GM19372 (cell line): ENCODE measurements around the gene KISS1.

Source experiments
- ATAC-seq: cut with Tn5 transposase; IDR thresholded peaks from one replicate; pipeline ENCODE4 v1.9.1; 2021; ENCODE audit warnings: mild to moderate bottlenecking, low read depth, moderate library complexity; ENCODE audit not compliant: unreplicated experiment

The KISS1 gene

DNA sequence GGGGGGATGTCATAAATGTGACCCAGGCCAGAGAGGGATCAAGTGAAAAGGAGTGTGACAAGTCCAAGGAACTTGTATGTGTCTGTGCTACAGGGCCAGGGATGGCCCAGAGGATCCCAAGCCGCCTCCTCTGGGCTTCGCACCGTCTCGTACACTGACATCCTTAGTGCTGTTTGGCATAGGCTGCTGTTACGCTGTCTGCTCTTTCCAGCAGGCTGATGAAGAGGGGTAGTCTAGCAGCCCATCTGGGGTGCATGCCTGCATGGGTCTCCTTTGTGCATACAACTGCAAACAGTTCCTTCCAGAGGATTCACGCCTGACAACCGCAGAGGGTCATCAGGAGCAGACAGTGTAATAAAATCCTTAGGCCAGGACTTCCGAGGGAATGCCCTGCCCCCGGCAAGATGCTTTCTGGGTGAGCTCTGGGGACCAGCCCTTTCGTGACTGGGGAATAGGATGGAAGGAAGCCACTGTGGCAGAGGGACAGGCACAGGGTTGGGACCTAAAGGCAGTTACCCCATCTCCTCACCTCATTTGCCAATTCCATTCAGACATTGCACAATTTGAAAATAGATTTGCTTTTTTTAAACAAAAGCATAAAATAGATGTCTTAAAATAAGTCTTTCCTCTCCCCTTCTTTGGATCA, 23.8 kb upstream of the KISS1 start:
- no peak for ATAC-seq

DNA sequence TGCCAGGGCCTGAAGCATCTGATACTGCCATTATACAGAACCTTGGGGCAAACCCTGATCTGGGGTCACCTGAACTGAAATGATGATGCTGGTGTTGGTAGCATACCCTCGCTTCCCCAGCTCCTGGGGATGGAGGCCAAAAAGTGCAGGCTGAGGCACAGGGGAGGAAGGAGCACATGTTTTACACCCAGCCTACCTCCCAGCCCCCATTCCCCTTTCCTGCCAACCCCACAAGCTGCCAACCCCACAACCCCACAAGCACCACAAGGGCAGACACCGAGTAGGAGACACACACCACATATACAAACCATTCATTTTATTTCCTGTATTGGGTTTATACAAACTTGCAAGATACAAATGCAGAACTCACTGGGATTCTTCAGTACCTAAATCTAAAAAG, 22.3 kb upstream of the KISS1 start:
- no peak for ATAC-seq

DNA sequence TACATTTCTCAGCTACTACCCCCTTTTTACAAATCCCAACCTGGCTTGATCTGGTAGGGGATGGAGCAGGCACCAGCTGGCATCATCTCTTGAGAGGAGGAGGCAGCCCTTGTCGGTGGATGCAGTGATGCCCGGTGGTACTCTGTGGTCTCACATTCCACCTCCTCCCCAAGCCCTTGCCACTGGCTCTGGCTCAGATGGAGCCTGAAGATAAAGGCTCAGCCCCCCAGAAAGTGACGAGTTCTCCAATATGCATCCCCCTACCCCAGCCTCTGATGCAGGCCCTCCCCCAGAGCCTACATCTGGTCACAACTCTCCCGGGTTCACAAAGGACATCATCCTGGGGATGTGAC, 21.3 kb upstream of the KISS1 start:
- ATAC-seq: no peak

DNA sequence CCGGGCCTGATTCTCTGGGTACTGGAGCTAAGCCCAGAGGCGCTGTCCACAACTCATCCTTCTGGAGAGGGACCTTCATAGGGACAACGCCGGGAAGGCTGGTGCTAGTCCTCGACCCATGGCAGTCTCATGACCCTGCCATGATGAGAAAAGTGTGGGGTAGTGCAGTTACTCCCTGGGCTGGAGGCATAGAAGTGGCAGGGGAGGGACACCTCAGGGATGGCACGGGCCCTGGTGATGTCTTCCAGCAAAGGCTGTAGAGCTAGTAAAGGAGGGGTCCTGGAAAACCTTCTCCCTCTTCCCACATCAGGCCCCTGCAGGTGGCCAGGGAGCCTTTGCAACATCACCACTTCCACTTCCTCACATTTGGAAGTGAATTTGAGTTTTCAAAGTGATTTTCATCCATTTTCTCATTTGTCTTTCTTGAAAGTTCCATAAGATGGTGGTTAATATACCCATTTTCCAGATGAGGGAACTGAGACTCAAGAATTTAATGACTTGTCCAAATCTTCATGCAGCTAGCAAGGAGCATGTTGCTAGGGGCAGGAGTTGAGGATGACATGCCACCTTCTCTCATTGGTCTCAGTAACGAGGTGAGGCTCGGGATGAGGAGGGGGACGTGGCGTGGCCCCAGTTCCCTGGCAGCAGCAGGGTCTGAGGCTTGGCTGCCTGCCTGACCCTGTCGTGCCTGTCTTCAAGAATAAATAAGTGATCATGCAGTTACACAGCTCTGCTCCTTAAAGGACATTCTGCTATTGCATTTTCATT, 20.8 kb upstream of the KISS1 start:
- no peak for ATAC-seq

DNA sequence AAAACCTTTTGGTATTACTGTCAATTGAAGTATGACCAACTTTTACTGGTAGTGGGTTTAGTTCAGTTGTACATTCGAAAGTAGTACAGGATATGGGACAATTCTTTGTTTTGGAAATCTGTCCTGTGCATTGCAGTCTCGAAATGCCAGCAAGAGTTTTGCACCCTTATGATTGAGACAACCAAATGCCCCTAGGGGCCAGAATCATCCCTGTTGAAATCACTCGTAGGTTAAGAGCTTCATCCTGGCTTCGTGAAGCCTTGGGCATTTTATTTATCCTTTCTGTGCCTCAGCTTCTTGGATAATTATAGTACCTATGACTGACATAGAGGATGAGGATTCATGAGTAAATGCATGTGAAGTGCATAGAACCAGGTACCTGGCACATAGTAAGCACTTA, 19.9 kb upstream of the KISS1 start:
- no peak for ATAC-seq

DNA sequence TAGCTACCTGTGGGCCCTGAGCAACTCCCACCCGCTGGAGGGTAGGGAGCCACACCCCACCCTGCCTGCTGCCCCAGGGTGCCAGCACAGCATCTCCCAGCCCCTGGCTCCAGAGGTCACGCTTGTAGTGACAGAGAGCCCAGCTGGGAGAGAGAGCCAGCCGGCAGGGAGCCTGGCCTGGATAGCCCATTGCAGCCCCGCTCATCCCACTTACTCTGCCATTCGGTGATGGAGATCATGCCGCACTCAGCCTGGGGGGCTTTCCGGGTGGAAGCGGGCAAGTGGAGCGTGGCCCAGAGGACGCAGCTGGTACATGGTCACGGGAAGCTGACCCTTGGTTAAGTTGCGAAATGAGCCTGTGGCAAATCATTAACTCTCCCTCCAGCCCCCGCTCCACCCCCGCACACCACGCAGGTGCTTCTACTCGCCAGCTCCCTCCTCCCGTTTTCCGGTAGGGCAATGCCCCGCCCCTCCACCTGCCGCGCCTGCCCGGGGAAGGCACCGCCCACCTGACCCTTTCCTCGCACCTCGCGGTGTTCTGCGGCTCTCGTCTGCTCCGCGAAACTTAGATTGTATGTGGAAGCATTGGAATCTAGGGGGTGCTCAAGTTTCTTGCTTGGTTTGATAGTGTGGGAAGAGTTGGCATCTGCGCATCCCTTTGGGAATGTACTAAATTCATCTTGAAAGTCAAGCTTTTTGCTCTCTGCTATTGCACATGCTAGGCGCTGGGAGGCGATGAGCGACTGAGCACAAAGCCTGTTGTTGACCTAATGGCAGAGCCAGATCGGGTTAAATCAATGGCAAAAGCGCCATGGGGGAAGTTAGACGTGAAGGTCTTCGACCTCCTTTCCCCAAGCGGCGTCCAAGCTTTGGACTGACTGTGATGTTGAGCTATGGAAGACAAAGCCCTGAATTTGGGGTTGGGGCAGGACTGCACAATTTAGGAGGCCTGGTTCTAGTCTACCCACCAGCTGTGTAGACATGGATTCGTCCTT, 17.7 kb upstream of the KISS1 start, which contains the start of gene GOLT1A:
GOLT1A (minus strand) TSS at position 321 of the 995 bp plus-strand sequence; CDS start at position 239, 82 bp downstream.
- peak; percentile 76 for ATAC-seq

DNA sequence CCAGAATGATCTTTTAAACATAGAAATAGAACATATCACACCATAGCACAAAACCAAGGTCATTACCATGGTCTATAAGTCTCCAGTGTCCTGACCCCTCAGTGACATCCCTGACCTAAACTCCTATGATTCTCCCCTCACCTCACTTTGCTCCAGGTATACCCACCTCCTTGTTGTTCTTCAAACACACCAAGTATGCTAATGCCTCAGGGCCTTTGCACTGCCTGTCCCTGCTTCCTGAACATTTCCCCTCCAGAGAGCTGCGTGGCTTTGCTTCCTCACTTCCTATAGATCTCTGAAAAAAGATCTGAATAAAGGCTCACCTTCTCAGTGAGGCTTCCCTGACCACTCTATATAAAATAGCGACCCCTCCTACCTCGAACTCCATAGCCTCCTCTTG, 16.4 kb upstream of the KISS1 start:
- ATAC-seq: no peak

DNA sequence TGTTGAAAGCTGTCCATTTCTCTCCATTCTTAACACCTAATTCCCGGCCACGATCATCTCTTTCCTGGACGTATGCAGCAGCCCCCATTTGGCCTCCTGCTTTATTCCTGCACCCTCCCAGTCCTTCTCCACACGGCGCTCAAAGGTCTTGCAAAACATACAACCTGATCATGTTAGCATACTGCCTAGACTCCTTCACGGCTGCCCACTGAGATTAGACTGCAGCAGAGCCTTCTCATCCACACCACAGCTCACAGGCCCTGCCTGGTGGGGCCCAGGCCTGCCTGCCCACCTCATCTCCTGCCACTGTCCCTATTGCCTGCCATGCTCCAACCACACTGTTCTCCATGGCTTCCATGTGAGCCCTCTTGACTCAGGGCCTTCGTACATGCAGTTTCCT, 14.8 kb upstream of the KISS1 start:
- no peak for ATAC-seq

DNA sequence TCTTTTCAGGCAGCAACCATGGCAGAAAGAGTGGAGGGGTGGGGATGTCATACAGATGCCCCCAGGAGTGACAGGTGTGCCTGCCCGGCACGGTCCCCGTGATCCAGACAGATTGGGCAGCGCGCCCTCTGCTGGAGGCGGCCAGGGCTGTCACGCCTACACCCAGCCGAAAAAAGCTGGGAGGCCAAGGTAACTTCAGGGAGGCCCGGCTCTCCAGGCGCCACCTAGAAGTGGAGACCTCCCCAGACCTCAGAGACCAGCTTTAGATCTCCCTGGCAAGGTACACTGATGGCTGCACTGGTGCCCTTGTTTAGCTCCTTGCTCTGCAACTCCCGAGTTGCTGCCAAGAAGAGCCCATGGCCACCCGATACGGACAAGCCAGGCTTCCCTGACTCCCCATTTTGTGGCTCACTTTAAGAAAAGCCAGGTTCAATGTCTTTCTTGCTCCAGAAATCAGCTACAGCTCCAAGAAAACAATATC, 10.9 kb upstream of the KISS1 start:
- ATAC-seq: no peak

DNA sequence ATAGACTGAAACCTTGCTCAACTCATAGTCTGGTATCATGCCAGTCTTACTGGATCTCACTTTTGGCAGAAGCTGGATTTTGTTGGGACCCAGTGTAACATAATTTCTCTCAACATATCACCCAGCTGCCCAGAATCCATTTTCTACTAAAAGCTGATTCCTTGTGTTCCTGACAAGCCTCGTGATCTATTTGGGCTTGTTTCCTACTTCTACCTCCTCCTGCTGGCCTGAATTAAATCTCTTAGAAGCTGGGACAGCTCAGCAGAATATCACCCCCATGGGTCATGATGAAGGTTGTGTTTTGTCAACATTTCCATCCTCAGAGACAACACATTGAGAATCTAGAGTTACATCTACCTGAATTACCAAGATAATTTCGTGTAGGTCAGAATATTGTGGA, 9.8 kb upstream of the KISS1 start:
- ATAC-seq: no peak

DNA sequence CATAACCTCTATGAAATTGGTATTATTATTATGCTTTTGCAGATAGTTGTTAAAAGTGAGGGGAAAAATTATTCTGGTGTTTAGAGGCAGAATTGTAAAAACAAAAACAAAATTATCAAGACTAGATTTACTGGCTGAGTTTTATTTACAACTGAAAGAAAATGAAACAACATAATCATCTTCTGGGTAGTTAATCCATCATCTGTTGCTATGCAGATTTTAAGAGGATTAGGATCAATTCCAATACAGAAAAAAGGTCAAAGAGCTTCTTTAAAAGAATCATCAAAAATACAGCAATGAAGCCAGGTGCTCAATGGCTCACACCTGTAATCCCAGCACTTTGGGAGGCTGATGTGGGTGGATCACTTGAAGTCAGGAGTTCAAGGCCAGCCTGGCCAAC, 9.2 kb upstream of the KISS1 start:
- no peak for ATAC-seq

DNA sequence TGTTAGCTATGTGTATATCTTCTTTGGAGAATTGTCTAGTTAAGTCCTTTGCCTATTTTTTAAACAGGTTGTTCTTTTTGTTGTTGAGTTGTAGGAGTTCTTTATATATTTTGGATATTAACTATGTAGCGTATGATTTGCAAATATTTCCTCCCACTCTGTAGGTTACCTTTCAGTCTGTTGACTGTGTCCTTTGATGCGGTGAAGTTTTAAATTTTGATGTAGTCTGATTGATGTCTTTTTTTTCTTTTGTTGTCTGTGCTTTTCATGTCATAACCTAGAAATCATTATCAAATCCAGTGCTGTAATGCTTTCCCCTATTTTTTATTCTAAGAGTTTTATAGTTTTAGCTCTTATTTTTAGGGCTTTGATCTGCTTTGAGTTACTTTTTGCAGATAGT, 8.7 kb upstream of the KISS1 start:
- no peak for ATAC-seq

DNA sequence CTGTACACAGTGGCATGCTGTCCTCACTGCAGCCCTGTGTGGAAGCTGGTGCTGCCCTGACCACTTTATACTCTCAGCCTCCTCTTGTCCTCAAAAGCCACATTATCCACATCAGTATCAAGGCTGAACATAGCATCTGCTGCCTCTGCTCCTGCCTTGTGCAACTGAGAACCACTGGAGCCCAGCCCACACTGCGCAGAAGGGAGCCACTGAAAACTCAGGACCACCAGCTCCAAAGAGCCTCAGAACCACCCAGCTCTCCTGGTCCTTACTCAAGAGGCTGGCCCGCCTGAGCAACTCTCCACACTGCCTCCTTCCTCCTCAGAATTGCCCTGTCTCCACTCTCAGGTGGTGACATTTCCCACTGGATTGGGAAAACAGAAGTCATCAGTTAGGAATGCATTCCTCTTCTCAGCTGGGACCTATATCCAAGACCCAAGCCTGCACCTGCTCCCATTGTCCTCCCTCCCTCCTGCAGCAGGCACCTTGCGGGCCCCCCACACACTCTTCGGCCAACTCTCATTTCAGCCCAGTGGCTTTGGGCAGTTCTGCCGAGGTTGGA, 7.0 kb upstream of the KISS1 start:
- no peak for ATAC-seq

DNA sequence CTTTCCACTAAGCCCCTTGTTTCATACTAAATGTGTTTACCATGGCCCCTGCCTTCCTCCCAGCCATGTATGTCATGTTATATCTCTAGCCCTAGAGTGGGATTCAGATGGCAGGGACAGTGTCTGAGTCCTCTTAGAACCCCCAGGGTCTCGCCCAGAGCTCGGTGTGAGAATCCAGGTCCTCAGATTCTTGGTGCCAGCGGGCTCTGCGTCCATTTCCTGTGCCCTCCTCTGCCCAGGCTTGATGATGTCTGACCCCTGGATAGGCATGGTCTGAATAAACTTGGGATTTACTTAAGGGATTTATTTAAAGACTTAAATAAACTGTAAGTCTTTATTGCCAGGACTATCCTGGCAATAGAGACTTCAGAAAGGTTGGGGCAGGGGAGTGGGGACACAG, 6.2 kb upstream of the KISS1 start:
- ATAC-seq: no peak

DNA sequence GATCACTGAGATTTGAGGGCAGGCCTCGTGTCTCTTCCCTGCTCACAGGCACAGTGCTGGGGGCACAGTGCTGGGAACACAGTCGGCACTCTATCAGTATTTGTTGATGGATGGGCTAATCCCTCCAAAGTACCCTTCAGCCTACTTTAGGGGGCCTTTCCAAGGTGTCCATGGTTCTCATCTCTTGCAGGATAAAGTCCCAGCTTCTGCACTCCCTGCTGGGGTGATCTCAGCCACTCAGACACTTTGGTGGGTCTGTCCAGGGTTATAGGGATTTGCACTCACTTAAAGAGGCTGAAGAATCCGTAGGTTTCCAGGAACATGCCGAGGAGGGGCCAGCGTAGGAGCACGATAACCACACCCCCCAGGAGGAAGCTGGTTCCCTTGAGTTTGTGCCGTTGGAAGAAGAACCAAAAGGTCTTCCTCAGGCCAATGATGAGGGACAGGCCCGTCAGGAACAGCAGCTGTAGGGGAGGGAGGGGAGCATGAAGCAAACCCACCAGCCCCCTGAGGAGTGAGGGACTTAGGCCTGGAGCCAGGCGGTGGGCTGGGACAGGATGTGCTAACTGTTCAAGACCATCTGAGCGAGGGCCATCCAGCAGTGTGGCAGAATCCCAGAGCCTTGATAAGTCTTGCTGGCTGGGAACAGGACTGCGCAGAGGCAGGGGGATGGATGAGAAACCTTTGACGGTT, 5.2 kb upstream of the KISS1 start:
- no peak for ATAC-seq

DNA sequence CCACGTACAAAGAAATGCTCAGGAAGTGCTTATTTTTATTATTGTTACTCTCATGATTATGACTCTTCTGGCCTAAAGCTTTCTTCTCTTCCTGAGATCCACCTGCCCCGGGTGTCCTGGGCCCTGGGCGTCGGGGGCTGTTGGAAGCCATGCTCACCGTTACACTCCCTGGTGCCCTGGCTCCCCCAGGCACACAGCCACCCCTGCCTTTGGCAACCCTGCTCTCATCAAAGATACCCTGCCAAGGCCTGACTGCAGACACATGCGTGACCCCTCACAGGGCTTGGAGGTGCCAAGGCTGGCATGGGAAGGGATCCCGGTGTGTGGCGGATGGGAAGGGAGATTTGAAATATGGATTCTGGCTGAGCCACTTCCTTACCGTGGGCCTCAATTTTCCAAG, 3.3 kb upstream of the KISS1 start:
- no peak for ATAC-seq

DNA sequence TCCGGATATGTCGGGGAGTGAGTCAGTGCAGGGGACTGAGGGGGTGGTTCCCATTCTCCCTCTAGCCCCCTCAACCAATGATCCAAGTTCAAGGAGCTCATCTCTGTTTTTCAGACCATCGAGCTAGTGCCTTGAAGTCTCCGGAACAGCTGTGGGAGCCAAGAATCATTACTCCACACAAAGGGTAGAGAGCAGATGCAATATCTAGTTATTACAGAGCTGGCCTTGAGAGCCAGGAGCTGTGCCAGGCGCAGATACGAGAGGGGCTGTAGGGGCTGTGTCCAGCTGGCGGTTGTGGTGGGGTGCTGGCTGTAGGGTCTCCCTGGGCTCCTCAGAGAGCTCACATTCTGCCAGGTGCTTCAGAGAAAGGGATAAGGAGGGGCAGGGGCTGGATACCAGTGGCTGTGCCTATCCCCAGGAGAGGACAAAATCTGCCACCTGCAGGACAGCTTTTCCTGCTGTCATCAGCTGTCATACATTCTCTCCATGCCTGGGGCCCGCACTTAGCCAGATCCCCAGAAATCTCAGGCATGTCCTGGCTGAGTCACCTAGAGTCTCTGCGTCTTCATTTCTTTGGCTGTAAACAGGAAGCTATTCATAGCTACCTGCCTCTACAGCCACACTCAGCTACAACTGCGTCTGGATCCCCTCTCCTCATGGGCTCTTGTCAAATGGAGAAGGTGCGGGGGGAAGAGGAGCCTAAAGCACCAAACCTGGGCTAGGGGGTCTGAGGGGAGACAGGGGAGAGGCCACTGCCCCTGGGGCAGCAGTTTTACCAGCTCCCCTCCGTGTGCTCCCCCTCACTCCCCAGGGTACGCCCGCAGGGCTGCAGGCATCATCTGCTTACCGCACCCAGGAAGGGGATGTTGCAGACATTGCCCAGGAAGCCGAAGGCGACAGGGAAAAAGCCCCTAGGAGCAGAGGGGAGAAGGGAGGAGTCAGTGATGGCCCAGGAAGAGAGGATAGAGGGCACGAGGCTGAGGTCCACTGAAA, 2.4 kb upstream of the KISS1 start:
- ATAC-seq: no peak

DNA sequence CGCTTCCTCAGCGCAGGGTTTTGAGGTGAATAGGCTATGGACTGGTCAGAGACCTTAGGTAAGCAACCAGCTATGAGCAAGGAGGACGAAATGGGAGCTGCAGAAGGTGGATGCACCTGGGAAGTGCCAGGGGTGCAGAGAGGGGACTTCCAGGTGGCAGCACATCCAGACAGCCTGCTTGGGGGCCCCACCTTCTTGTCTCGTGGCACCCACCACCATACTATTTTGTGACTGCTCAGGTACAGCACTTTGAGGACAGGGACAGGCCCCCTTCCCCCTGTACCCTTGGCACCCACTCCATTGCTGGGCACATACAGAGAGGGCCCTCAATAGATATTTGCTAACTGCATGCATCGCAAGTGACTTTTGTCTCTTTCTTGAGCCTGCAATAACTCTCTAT, 777 bp upstream of the KISS1 start:
- no peak for ATAC-seq

DNA sequence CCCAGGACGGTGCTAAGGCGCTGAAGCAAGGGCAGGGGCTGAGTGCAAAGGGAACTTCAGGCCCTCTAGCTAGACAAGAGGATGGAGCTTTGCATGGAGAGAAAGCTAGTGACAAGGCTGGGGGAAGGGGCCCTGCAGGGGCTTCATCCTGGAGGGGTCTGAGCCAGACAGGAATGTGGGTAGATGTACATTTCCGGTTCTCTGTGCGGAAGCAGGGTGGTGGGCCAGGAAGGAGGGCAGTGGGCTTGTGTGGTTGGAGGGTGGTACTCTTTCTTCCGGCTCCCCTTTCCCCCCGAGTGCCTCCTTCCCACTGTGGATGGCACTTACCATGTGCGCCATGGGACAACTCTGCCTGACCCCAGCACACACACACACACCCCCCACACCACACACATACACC, 1.5 kb downstream of the KISS1 start:
- no peak for ATAC-seq
